Keratinocyte (primary cell): ENCODE results near the gene OR52A1. TPM values are rescaled to one million over a fixed set of nuclear protein-coding genes. Genes with fewer than 3 reads are reported as not detected.

Experiments
- DNase-seq: peaks from one replicate; pipeline ENCODE4 v3.0.0-alpha.2; 2011; ENCODE audit warnings: low read depth, missing footprints, low spot score
- FAIRE-seq: peaks from 2 replicates; lab custom pipeline; 2011; peaks lifted over from hg19 to GRCh38; lab: Jason Lieb, UNC
- H2AFZ ChIP-seq: 2 replicates; pipeline ENCODE4 v1.6.0; 2012; ENCODE audit warnings: low read length, control low read depth, inconsistent platforms; ENCODE audit not compliant: control insufficient read depth
- H3K27ac ChIP-seq: 2 replicates; pipeline ENCODE4 v1.5.1; 2011; ENCODE audit warnings: low read length; ENCODE audit not compliant: control insufficient read depth, insufficient read depth
- H3K27me3 ChIP-seq: 3 replicates; pipeline ENCODE4 v1.6.0; 2011; ENCODE audit warnings: low read length; ENCODE audit not compliant: control insufficient read depth, insufficient read depth; ENCODE audit errors: extremely low read depth
- H3K36me3 ChIP-seq, 2 experiments: 2 replicates in 1 of 2; 3 replicates in 1 of 2; pipeline ENCODE4 v1.5.1; 2011; ENCODE audit warnings: low read length in 2 of 2, mild to moderate bottlenecking in 1 of 2; ENCODE audit not compliant: control insufficient read depth in 2 of 2, insufficient read depth in 2 of 2; ENCODE audit errors: extremely low read depth in 1 of 2
- H3K4me1 ChIP-seq: 3 replicates; pipeline ENCODE4 v1.5.1; 2011; ENCODE audit warnings: low read length; ENCODE audit not compliant: control insufficient read depth, insufficient read depth; ENCODE audit errors: extremely low read depth
- H3K4me2 ChIP-seq: 3 replicates; pipeline ENCODE4 v1.6.0; 2011; ENCODE audit warnings: low read depth, low read length; ENCODE audit not compliant: control insufficient read depth, insufficient read depth; ENCODE audit errors: extremely low read depth
- H3K4me3 ChIP-seq, 3 experiments: fragments of 200-600 bp in 1 of 3; sonication (generic) in 1 of 3; 2 replicates in 2 of 3; 3 replicates in 1 of 3; pipeline ENCODE4 v1.5.1; 2011 to 2016; ENCODE audit warnings: low read length in 3 of 3, mild to moderate bottlenecking in 3 of 3, control low read depth in 2 of 3, inconsistent platforms in 1 of 3, low read depth in 1 of 3, mixed read lengths in 1 of 3, mixed run types in 1 of 3, moderate library complexity in 1 of 3; ENCODE audit not compliant: control insufficient read depth in 2 of 3, insufficient read depth in 2 of 3; ENCODE audit errors: extremely low read depth in 1 of 3
- H3K79me2 ChIP-seq: 2 replicates; pipeline ENCODE4 v1.6.0; 2012; ENCODE audit warnings: low read length; ENCODE audit not compliant: control insufficient read depth, insufficient read depth
- H3K9ac ChIP-seq: 3 replicates; pipeline ENCODE4 v1.6.0; 2011; ENCODE audit warnings: low read length; ENCODE audit not compliant: control insufficient read depth, insufficient read depth; ENCODE audit errors: extremely low read depth
- H3K9me1 ChIP-seq: 3 replicates; pipeline ENCODE4 v1.6.0; 2011; ENCODE audit warnings: low read length; ENCODE audit not compliant: control insufficient read depth, insufficient read depth; ENCODE audit errors: extremely low read depth
- H3K9me3 ChIP-seq: 2 replicates; pipeline ENCODE4 v1.5.1; 2012; ENCODE audit warnings: low read depth, low read length; ENCODE audit not compliant: control insufficient read depth
- H4K20me1 ChIP-seq: 3 replicates; pipeline ENCODE4 v1.6.0; 2011; ENCODE audit warnings: low read length; ENCODE audit not compliant: control insufficient read depth, insufficient read depth; ENCODE audit errors: extremely low read depth
- EZH2 ChIP-seq: IDR thresholded peaks from one replicate; pipeline ENCODE4 v1.6.1; 2012; ENCODE audit warnings: inconsistent platforms, mild to moderate bottlenecking, low read length, moderate library complexity
- dilution Hi-C: fragments of 300-500 bp; cut with MboI; formaldehyde crosslinking; loops from one replicate; pipeline ENCODE4 v1.7.0; 2020; ENCODE audit warnings: low sequenced_read_pairs; ENCODE audit not compliant: extremely low pct_ligation_motif_present
- polyA plus RNA-seq, 5 experiments: library from polyadenylated mRNA; depleted of rRNA in 3 of 5; stranded (reverse) in 3 of 5; stranded (forward) in 1 of 5; unstranded in 1 of 5; fragments of >200 nt; gene quantifications; 1 replicate in 1 of 5; 2 replicates in 3 of 5; 3 replicates in 1 of 5; pipeline versions ENCODE4 v1.2.1 to v1.2.3, GENCODE V29; 2011 to 2012; ENCODE audit warnings: missing spikeins in 2 of 5, low read depth in 1 of 5, low replicate concordance in 1 of 5
- TF ChIP-seq, protein P1 (sequence below), 3 experiments: IDR thresholded peaks in 1 of 3; conservative IDR thresholded peaks in 1 of 3; optimal IDR thresholded peaks in 1 of 3; 2 replicates in 2 of 3; 3 replicates in 1 of 3; pipeline versions ENCODE3 to v1.5.1; 2011; ENCODE audit warnings: low read length in 3 of 3, mild to moderate bottlenecking in 3 of 3, moderate library complexity in 2 of 3, control low read depth in 1 of 3, inconsistent platforms in 1 of 3; ENCODE audit not compliant: insufficient read depth in 2 of 3; ENCODE audit errors: extremely low read depth in 1 of 3

OR52A1 gene
- polyA plus RNA-seq, 1 donor (not counting 4 experiments of a cell fraction or from before 2014, with no cell fraction given) = not detected

- H3K9me1 ChIP-seq = no peaks in the 10 kb centered on the region
- no peak overlapping the region for H3K9ac ChIP-seq
- no peaks in the 10 kb centered on the region for H3K4me1 ChIP-seq
- H3K4me2 ChIP-seq = no peak overlapping the region
- H4K20me1 ChIP-seq = no peaks in the 10 kb centered on the region
- TF ChIP-seq, protein P1, sequence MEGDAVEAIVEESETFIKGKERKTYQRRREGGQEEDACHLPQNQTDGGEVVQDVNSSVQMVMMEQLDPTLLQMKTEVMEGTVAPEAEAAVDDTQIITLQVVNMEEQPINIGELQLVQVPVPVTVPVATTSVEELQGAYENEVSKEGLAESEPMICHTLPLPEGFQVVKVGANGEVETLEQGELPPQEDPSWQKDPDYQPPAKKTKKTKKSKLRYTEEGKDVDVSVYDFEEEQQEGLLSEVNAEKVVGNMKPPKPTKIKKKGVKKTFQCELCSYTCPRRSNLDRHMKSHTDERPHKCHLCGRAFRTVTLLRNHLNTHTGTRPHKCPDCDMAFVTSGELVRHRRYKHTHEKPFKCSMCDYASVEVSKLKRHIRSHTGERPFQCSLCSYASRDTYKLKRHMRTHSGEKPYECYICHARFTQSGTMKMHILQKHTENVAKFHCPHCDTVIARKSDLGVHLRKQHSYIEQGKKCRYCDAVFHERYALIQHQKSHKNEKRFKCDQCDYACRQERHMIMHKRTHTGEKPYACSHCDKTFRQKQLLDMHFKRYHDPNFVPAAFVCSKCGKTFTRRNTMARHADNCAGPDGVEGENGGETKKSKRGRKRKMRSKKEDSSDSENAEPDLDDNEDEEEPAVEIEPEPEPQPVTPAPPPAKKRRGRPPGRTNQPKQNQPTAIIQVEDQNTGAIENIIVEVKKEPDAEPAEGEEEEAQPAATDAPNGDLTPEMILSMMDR (optimal IDR thresholded peaks at IDR 0.05 in 1 of 3, IDR thresholded peaks at IDR 0.05 in 1 of 3, conservative IDR thresholded peaks at IDR 0.05 in 1 of 3; ENCODE audit: extremely low read depth in 1 of 3, insufficient read depth in 2 of 3, low read length in 3 of 3) = peak; percentile 73 to 79 (median 76)
- no peak for TF ChIP-seq EZH2
- H3K79me2 ChIP-seq = no peaks in the 10 kb centered on the region
- DNase-seq (peak; percentile 9), FAIRE-seq (no peak)
- H3K9me3 ChIP-seq = no peaks in the 10 kb centered on the region
- H3K36me3 ChIP-seq = no peaks in the 10 kb centered on the region
- H3K27me3 ChIP-seq = no peaks in the 10 kb centered on the region
- no peak overlapping the region for H3K27ac ChIP-seq
- no peak overlapping the region for H2AFZ ChIP-seq
- H3K4me3 ChIP-seq = no peak overlapping the region
- dilution Hi-C loops = no loop called here
Measured at GRCh38 chr11:5123802-5124521, 30.6 kb downstream of the OR52A1 start.

- H3K27ac ChIP-seq = no peak overlapping the region
- no peaks in the 10 kb centered on the region for H3K27me3 ChIP-seq
- no peaks in the 10 kb centered on the region for H3K9me3 ChIP-seq
- FAIRE-seq (no peak), DNase-seq (no peak)
- no peaks in the 10 kb centered on the region for H4K20me1 ChIP-seq
- no peaks in the 10 kb centered on the region for H3K9me1 ChIP-seq
- no peak overlapping the region for H3K9ac ChIP-seq
- H3K36me3 ChIP-seq = no peaks in the 10 kb centered on the region
- no peaks in the 10 kb centered on the region for H3K4me1 ChIP-seq
- H3K79me2 ChIP-seq = no peaks in the 10 kb centered on the region
- dilution Hi-C loops = no loop called here
- no peak overlapping the region for H3K4me3 ChIP-seq
- H3K4me2 ChIP-seq = no peak overlapping the region
- no peak for TF ChIP-seq EZH2
- TF ChIP-seq, protein P1 (optimal IDR thresholded peaks at IDR 0.05 in 1 of 3, IDR thresholded peaks at IDR 0.05 in 1 of 3, conservative IDR thresholded peaks at IDR 0.05 in 1 of 3; ENCODE audit: extremely low read depth in 1 of 3, insufficient read depth in 2 of 3, low read length in 3 of 3) = no peak
- H2AFZ ChIP-seq = no peak overlapping the region
Measured at GRCh38 chr11:5118893-5119292, 35.7 kb downstream of the OR52A1 start.
